Measurements from ENCODE around the gene RGS7. TPM values are rescaled to one million over a fixed set of nuclear protein-coding genes. Genes with fewer than 3 reads are reported as not detected.
"Not testable (repeated sequence)": the region's sequence is repeated elsewhere in the genome, so short reads cannot be mapped to it uniquely, and the experiment has no call there.

RGS7 gene
- total RNA-seq, 1 experiment from 2014 or later, result 0.10 TPM

DNA sequence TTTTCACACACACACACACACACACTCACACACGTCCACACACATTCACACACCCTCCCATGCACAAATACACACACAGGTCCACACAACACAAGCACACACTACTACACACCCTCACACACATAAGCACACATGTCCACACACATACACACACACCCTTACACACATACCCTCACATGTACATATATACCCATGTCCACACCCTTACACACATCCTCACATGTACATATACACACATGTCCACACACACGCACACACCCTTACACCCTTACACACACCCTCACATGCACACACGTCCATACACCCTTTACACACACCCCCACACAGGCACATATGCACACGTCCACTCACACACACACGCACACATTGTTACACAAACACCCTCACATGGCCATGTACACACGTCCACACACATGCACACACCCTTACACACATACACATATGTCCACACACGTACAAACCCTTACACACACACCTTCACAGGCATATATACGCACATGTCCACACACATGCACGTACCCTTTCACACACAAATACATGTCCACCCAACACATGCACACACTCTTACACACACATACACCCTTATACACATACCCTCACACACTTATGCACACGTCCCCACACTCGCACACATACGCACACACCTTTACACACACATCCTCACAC is 50.7 kb downstream of the RGS7 start:
- H3K27ac ChIP-seq (ENCODE audit: low read length), result no peak overlapping the region
- CTCF ChIA-PET, result no interaction called here
- no TSS peak for BruUV-seq (replicated peaks)
- no peak for DNase-seq (ENCODE audit: low read depth, low spot score)
- H3K27me3 ChIP-seq (ENCODE audit: control insufficient read depth, insufficient read depth, low read length), result no peaks in the 10 kb centered on the region
- in situ Hi-C loops (cut with HindIII; ENCODE audit: low pct_unique_long_range_greater_than_20kb, low sequenced_read_pairs), result no loop called here
- H3K4me1 ChIP-seq (ENCODE audit: control insufficient read depth, insufficient read depth, low read length), result no peaks in the 10 kb centered on the region
- ATAC-seq, result no peak
- no peak overlapping the region for H3K4me3 ChIP-seq (ENCODE audit: low read depth in 2 of 2, low read length in 2 of 2)
- H3K9me3 ChIP-seq (ENCODE audit: control insufficient read depth, insufficient read depth, low read depth, low read length), result no peaks in the 10 kb centered on the region
- POLR2A ChIA-PET, result no interaction called here
- no peaks in the 10 kb centered on the region for H3K36me3 ChIP-seq (ENCODE audit: control insufficient read depth, insufficient read depth, low read length)
- intact Hi-C loops (cut with micrococcal nuclease; ENCODE audit: unreplicated experiment), result no loop called here
- no peak for TF ChIP-seq SIN3A (IDR thresholded peaks at IDR 0.05; ENCODE audit: borderline replicate concordance, insufficient read depth, low read depth, low read length)
- no peak for TF ChIP-seq TCF7L2 (IDR thresholded peaks at IDR 0.05; ENCODE audit: low read depth, low read length)
- no peak for TF ChIP-seq POLR2AphosphoS5 (IDR thresholded peaks at IDR 0.05; ENCODE audit: low read depth, low read length)
- TF ChIP-seq, protein P1, sequence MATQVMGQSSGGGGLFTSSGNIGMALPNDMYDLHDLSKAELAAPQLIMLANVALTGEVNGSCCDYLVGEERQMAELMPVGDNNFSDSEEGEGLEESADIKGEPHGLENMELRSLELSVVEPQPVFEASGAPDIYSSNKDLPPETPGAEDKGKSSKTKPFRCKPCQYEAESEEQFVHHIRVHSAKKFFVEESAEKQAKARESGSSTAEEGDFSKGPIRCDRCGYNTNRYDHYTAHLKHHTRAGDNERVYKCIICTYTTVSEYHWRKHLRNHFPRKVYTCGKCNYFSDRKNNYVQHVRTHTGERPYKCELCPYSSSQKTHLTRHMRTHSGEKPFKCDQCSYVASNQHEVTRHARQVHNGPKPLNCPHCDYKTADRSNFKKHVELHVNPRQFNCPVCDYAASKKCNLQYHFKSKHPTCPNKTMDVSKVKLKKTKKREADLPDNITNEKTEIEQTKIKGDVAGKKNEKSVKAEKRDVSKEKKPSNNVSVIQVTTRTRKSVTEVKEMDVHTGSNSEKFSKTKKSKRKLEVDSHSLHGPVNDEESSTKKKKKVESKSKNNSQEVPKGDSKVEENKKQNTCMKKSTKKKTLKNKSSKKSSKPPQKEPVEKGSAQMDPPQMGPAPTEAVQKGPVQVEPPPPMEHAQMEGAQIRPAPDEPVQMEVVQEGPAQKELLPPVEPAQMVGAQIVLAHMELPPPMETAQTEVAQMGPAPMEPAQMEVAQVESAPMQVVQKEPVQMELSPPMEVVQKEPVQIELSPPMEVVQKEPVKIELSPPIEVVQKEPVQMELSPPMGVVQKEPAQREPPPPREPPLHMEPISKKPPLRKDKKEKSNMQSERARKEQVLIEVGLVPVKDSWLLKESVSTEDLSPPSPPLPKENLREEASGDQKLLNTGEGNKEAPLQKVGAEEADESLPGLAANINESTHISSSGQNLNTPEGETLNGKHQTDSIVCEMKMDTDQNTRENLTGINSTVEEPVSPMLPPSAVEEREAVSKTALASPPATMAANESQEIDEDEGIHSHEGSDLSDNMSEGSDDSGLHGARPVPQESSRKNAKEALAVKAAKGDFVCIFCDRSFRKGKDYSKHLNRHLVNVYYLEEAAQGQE (IDR thresholded peaks at IDR 0.05; ENCODE audit: insufficient read depth in 1 of 2, low read depth in 2 of 2, low read length in 1 of 2), result no peak
- TF ChIP-seq, protein P2, sequence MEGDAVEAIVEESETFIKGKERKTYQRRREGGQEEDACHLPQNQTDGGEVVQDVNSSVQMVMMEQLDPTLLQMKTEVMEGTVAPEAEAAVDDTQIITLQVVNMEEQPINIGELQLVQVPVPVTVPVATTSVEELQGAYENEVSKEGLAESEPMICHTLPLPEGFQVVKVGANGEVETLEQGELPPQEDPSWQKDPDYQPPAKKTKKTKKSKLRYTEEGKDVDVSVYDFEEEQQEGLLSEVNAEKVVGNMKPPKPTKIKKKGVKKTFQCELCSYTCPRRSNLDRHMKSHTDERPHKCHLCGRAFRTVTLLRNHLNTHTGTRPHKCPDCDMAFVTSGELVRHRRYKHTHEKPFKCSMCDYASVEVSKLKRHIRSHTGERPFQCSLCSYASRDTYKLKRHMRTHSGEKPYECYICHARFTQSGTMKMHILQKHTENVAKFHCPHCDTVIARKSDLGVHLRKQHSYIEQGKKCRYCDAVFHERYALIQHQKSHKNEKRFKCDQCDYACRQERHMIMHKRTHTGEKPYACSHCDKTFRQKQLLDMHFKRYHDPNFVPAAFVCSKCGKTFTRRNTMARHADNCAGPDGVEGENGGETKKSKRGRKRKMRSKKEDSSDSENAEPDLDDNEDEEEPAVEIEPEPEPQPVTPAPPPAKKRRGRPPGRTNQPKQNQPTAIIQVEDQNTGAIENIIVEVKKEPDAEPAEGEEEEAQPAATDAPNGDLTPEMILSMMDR (IDR thresholded peaks at IDR 0.05), result no peak

DNA sequence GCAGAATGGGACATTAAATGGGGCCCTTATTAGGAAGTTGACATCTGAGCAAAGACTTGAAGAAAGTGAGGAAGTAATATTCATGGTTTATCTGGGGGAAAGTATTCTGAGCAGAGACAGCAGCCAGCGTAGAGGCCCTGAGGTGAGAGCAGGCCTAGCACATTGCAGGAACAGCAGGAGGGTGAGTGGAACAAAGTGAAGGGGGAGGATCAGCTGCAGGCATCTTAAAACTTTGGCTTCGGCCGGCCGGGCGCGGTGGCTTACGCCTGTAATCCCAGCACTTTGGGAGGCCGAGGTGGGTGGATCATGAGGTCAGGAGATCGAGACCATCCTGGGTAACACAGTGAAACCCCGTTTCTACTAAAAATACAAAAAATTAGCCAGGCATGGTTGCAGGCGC is 55.0 kb downstream of the RGS7 start:
- intact Hi-C loops (cut with micrococcal nuclease; ENCODE audit: unreplicated experiment); H3K36me3 ChIP-seq (ENCODE audit: control insufficient read depth, insufficient read depth, low read length); POLR2A ChIA-PET; ATAC-seq; H3K4me3 ChIP-seq (ENCODE audit: low read depth in 2 of 2, low read length in 2 of 2); H3K27me3 ChIP-seq (ENCODE audit: control insufficient read depth, insufficient read depth, low read length); CTCF ChIA-PET; H3K4me1 ChIP-seq (ENCODE audit: control insufficient read depth, insufficient read depth, low read length); H3K27ac ChIP-seq (ENCODE audit: low read length); H3K9me3 ChIP-seq (ENCODE audit: control insufficient read depth, insufficient read depth, low read depth, low read length); BruUV-seq (replicated peaks); DNase-seq (ENCODE audit: low read depth, low spot score); in situ Hi-C loops (cut with HindIII; ENCODE audit: low pct_unique_long_range_greater_than_20kb, low sequenced_read_pairs): not testable (repeated sequence)

DNA sequence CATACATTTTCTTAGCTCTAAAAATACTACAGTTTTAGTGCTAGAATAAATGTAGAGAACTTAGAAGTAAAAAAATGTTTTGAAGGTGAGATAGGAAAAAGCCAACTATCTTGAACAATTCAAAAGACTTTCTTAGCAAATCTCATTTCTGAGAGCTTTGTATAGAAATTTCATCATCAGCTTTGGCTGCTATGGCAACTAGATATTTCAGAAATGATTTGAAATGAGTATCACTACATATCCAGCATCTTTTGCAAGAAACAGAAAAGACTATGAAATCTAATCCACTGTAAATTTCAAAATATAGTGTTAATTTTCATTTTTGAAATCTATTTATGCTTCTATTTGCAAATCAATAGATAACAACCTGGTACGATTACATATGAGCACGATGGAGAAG is 57.7 kb downstream of the RGS7 start:
- Histone ChIP-seq H3K4me1 (ENCODE audit: control insufficient read depth, insufficient read depth, low read length) (no peaks in the 10 kb centered on the region), H3K9me3 (ENCODE audit: control insufficient read depth, insufficient read depth, low read depth, low read length) (no peaks in the 10 kb centered on the region), H3K27me3 (ENCODE audit: control insufficient read depth, insufficient read depth, low read length) (no peaks in the 10 kb centered on the region), H3K36me3 (ENCODE audit: control insufficient read depth, insufficient read depth, low read length) (no peaks in the 10 kb centered on the region), H3K27ac (ENCODE audit: low read length) (no peak overlapping the region), H3K4me3 (ENCODE audit: low read depth in 2 of 2, low read length in 2 of 2) (no peak overlapping the region)
- CTCF ChIA-PET, result no interaction called here
- TF ChIP-seq POLR2AphosphoS5 (IDR thresholded peaks at IDR 0.05; ENCODE audit: low read depth, low read length), result no peak
- TF ChIP-seq SIN3A (IDR thresholded peaks at IDR 0.05; ENCODE audit: borderline replicate concordance, insufficient read depth, low read depth, low read length), result no peak
- TF ChIP-seq, protein P2 (IDR thresholded peaks at IDR 0.05), result no peak
- TF ChIP-seq, protein P1 (IDR thresholded peaks at IDR 0.05; ENCODE audit: insufficient read depth in 1 of 2, low read depth in 2 of 2, low read length in 1 of 2), result no peak
- BruUV-seq (replicated peaks), result no TSS peak
- DNase-seq (ENCODE audit: low read depth, low spot score), result no peak
- POLR2A ChIA-PET, result no interaction called here
- ATAC-seq, result no peak
- intact Hi-C loops (cut with micrococcal nuclease; ENCODE audit: unreplicated experiment) (no loop called here), in situ Hi-C loops (cut with HindIII; ENCODE audit: low pct_unique_long_range_greater_than_20kb, low sequenced_read_pairs) (no loop called here)
